SK-N-SH treated with all-trans-retinoic acid at 6 μM for 48 hours (cell line): ENCODE results near the gene GLIPR2.
"Not testable (repeated sequence)": the region's sequence is repeated elsewhere in the genome, so short reads cannot be mapped to it uniquely, and the experiment has no call there.

Experiments
- ARNTL ChIP-seq: fragments of 450-650 bp; formaldehyde crosslinking; IDR thresholded peaks from 2 replicates; pipeline ENCODE4 v1.5.0; 2020; ENCODE audit warnings: low read depth, mild to moderate bottlenecking, moderate library complexity, borderline replicate concordance
- CREB5 ChIP-seq: fragments of 250-450 bp; sonication (Bioruptor Pico); IDR thresholded peaks from 2 replicates; pipeline ENCODE4 v1.5.1; 2020; ENCODE audit warnings: low read depth, mild to moderate bottlenecking, moderate library complexity
- CSDC2 ChIP-seq: fragments of 250-450 bp; sonication (Bioruptor Pico); IDR thresholded peaks from 2 replicates; pipeline ENCODE4 v1.5.0; 2020; ENCODE audit warnings: mild to moderate bottlenecking, moderate library complexity
- ISL1 ChIP-seq: fragments of 250-450 bp; sonication (Bioruptor Pico); IDR thresholded peaks from 2 replicates; pipeline ENCODE4 v2.1.2; 2022; ENCODE audit warnings: mild to moderate bottlenecking, moderate library complexity
- POU6F1 ChIP-seq: fragments of 250-450 bp; sonication (Bioruptor Pico); IDR thresholded peaks from 2 replicates; pipeline ENCODE4 v1.8.0; 2021; ENCODE audit warnings: low read depth, mild to moderate bottlenecking, moderate library complexity, borderline replicate concordance
- RARB ChIP-seq: fragments of 250-450 bp; sonication (Bioruptor Pico); IDR thresholded peaks from 2 replicates; pipeline ENCODE4 v1.8.0; 2021; ENCODE audit warnings: mild to moderate bottlenecking, moderate library complexity
- TCF4 ChIP-seq: fragments of 250-450 bp; sonication (Bioruptor Pico); IDR thresholded peaks from 2 replicates; pipeline ENCODE4 v1.8.0; 2021; ENCODE audit warnings: mild to moderate bottlenecking, moderate library complexity, borderline replicate concordance
- TSHZ2 ChIP-seq: fragments of 250-450 bp; sonication (Bioruptor Pico); IDR thresholded peaks from 2 replicates; pipeline ENCODE4 v1.5.0; 2020; ENCODE audit warnings: mild to moderate bottlenecking, moderate library complexity
- ZFP30 ChIP-seq: fragments of 450-650 bp; formaldehyde crosslinking; IDR thresholded peaks from 2 replicates; pipeline ENCODE4 v1.5.0; 2022; ENCODE audit warnings: mild to moderate bottlenecking, moderate library complexity
- TF ChIP-seq, protein P1 (sequence below): fragments of 250-450 bp; sonication (Bioruptor Pico); IDR thresholded peaks from 2 replicates; pipeline ENCODE4 v1.5.1; 2021; ENCODE audit warnings: mild to moderate bottlenecking, moderate library complexity
- TF ChIP-seq, protein P2 (sequence below): fragments of 250-450 bp; sonication (Bioruptor Pico); IDR thresholded peaks from 2 replicates; pipeline ENCODE4 v1.8.0; 2020; ENCODE audit warnings: mild to moderate bottlenecking, moderate library complexity, borderline replicate concordance

DNA sequence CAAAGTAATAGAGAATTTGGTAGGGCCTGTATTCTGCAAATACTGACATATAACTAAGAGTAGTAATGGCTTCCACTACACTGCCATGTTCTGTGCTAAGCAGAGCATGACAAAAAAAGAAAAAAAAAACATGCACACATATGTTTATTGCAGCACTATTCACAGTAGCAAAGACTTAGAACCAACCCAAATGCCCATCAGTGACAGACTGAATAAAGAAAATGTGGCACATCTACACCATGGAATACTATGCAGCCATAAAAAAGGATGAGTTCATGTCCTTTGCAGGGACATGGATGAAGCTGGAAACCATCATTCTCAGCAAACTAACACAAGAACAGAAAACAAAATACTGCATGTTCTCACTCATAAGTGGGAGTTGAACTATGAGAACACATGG is 49.5 kb upstream of the GLIPR2 start:
- not testable (repeated sequence) for TF ChIP-seq RARB; CREB5 (CRISPR knock-in tag); TSHZ2 (CRISPR knock-in tag); ZFP30 (CRISPR knock-in tag); CSDC2 (CRISPR knock-in tag); TCF4; POU6F1 (CRISPR knock-in tag); ARNTL (CRISPR knock-in tag); ISL1 (CRISPR knock-in tag)
- TF ChIP-seq, protein P1, sequence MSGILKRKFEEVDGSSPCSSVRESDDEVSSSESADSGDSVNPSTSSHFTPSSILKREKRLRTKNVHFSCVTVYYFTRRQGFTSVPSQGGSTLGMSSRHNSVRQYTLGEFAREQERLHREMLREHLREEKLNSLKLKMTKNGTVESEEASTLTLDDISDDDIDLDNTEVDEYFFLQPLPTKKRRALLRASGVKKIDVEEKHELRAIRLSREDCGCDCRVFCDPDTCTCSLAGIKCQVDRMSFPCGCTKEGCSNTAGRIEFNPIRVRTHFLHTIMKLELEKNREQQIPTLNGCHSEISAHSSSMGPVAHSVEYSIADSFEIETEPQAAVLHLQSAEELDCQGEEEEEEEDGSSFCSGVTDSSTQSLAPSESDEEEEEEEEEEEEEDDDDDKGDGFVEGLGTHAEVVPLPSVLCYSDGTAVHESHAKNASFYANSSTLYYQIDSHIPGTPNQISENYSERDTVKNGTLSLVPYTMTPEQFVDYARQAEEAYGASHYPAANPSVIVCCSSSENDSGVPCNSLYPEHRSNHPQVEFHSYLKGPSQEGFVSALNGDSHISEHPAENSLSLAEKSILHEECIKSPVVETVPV (CRISPR knock-in tag) = not testable (repeated sequence)
- TF ChIP-seq, protein P2, sequence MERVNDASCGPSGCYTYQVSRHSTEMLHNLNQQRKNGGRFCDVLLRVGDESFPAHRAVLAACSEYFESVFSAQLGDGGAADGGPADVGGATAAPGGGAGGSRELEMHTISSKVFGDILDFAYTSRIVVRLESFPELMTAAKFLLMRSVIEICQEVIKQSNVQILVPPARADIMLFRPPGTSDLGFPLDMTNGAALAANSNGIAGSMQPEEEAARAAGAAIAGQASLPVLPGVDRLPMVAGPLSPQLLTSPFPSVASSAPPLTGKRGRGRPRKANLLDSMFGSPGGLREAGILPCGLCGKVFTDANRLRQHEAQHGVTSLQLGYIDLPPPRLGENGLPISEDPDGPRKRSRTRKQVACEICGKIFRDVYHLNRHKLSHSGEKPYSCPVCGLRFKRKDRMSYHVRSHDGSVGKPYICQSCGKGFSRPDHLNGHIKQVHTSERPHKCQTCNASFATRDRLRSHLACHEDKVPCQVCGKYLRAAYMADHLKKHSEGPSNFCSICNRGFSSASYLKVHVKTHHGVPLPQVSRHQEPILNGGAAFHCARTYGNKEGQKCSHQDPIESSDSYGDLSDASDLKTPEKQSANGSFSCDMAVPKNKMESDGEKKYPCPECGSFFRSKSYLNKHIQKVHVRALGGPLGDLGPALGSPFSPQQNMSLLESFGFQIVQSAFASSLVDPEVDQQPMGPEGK (CRISPR knock-in tag) = not testable (repeated sequence)
